HG03159 (cell line): ENCODE results near the gene ITPR2.
A peak's percentile ranks its signal among the peaks of the same experiment; 100 is the strongest.

Experiments used
- ATAC-seq: cut with Tn5 transposase; IDR thresholded peaks from one replicate; pipeline ENCODE4 v1.9.1; 2021; ENCODE audit warnings: mild to moderate bottlenecking, moderate library complexity; ENCODE audit not compliant: unreplicated experiment

Gene ITPR2

GRCh38 chr12:26825459-26826016, 7.5 kb downstream of the ITPR2 start:
- no peak for ATAC-seq

- ATAC-seq, result no peak
Observed at GRCh38 chr12:26823390-26823789, 9.6 kb downstream of the ITPR2 start.

- ATAC-seq, result no peak
Observed at GRCh38 chr12:26822026-26822425, 11.0 kb downstream of the ITPR2 start.

GRCh38 chr12:26821212-26821701, 11.7 kb downstream of the ITPR2 start:
- no peak for ATAC-seq

GRCh38 chr12:26818636-26819035, 14.4 kb downstream of the ITPR2 start:
- no peak for ATAC-seq

GRCh38 chr12:26818201-26818600, 14.8 kb downstream of the ITPR2 start:
- no peak for ATAC-seq

- ATAC-seq, result peak; percentile 82
Observed at GRCh38 chr12:26817183-26817591, 15.8 kb downstream of the ITPR2 start.

GRCh38 chr12:26813812-26814211, 19.2 kb downstream of the ITPR2 start:
- no peak for ATAC-seq

GRCh38 chr12:26810330-26810729, 22.7 kb downstream of the ITPR2 start:
- no peak for ATAC-seq

- ATAC-seq, result no peak
Observed at GRCh38 chr12:26809611-26810285, 23.2 kb downstream of the ITPR2 start.

- ATAC-seq, result no peak
Observed at GRCh38 chr12:26808766-26809476, 24.1 kb downstream of the ITPR2 start.

GRCh38 chr12:26807292-26807691, 25.7 kb downstream of the ITPR2 start:
- no peak for ATAC-seq

GRCh38 chr12:26806556-26806955, 26.4 kb downstream of the ITPR2 start:
- ATAC-seq, result no peak

- ATAC-seq, result no peak
Observed at GRCh38 chr12:26805401-26805971, 27.5 kb downstream of the ITPR2 start.

GRCh38 chr12:26803552-26803951, 29.4 kb downstream of the ITPR2 start:
- no peak for ATAC-seq

- no peak for ATAC-seq
Observed at GRCh38 chr12:26801486-26801885, 31.5 kb downstream of the ITPR2 start.

- ATAC-seq, result no peak
Observed at GRCh38 chr12:26800858-26801257, 32.1 kb downstream of the ITPR2 start.

- no peak for ATAC-seq
Observed at GRCh38 chr12:26800347-26800746, 32.6 kb downstream of the ITPR2 start.

GRCh38 chr12:26799741-26800140, 33.3 kb downstream of the ITPR2 start:
- ATAC-seq, result no peak

GRCh38 chr12:26798640-26799039, 34.4 kb downstream of the ITPR2 start:
- no peak for ATAC-seq

- no peak for ATAC-seq
Observed at GRCh38 chr12:26798023-26798422, 35.0 kb downstream of the ITPR2 start.

GRCh38 chr12:26795910-26796309, 37.1 kb downstream of the ITPR2 start:
- ATAC-seq, result no peak
